ENCODE results near the gene SNX20. TPM values are rescaled to one million over a fixed set of nuclear protein-coding genes. Genes with fewer than 3 reads are reported as not detected.

Gene SNX20
- total RNA-seq, 1 donor from 2014 or later, result 2.2 TPM

- Histone ChIP-seq H3K27ac (no peak overlapping the region), H3K27me3 (no peaks in the 10 kb centered on the region), H3K4me3 (no peak overlapping the region), H3K36me3 (no peaks in the 10 kb centered on the region), H3K4me1 (peaks cover 7% of the 10 kb centered on the region), H3K9me3 (no peaks in the 10 kb centered on the region)
- intact Hi-C loops (cut with DNase I), result no loop called here
- no peak for TF ChIP-seq POLR2A (IDR thresholded peaks at IDR 0.05)
- DNase-seq (ENCODE audit: extremely low spot score in 2 of 2), result no peak
These were observed 7.0 kb upstream of the SNX20 start for GRCh38 chr16:50688083-50688482.

GRCh38 chr16:50685462-50686063 lies 4.5 kb upstream of the SNX20 start:
- intact Hi-C loops (cut with DNase I), result no loop called here
- H3K9me3 ChIP-seq, result no peaks in the 10 kb centered on the region
- no peak for DNase-seq (ENCODE audit: extremely low spot score in 2 of 2)
- no peaks in the 10 kb centered on the region for H3K36me3 ChIP-seq
- H3K27ac ChIP-seq, result no peak overlapping the region
- TF ChIP-seq CTCF (IDR thresholded peaks at IDR 0.05) (no peak), POLR2AphosphoS5 (IDR thresholded peaks at IDR 0.05; ENCODE audit: insufficient read depth in 1 of 2, low read depth in 1 of 2) (peak in 1 of 2 donors; percentile 45)
- H3K4me1 ChIP-seq, result peaks cover 7% of the 10 kb centered on the region
- H3K4me3 ChIP-seq, result no peak overlapping the region
- no peaks in the 10 kb centered on the region for H3K27me3 ChIP-seq

- Histone ChIP-seq H3K4me1 (peaks cover 7% of the 10 kb centered on the region), H3K27me3 (no peaks in the 10 kb centered on the region), H3K27ac (no peak overlapping the region), H3K36me3 (no peaks in the 10 kb centered on the region), H3K4me3 (no peak overlapping the region), H3K9me3 (no peaks in the 10 kb centered on the region)
- intact Hi-C loops (cut with DNase I), result no loop called here
- TF ChIP-seq POLR2AphosphoS5 (IDR thresholded peaks at IDR 0.05; ENCODE audit: insufficient read depth in 1 of 2, low read depth in 1 of 2), result no peak
- no peak for TF ChIP-seq POLR2A (IDR thresholded peaks at IDR 0.05)
- no peak for TF ChIP-seq CTCF (IDR thresholded peaks at IDR 0.05)
- no peak for DNase-seq (ENCODE audit: extremely low spot score in 2 of 2)
These were observed 3.8 kb upstream of the SNX20 start for GRCh38 chr16:50684823-50685461.

GRCh38 chr16:50683689-50684374 lies 2.7 kb upstream of the SNX20 start:
- H3K36me3 ChIP-seq, result no peaks in the 10 kb centered on the region
- intact Hi-C loops (cut with DNase I), result no loop called here
- no peak for TF ChIP-seq POLR2A (IDR thresholded peaks at IDR 0.05)
- TF ChIP-seq CTCF (IDR thresholded peaks at IDR 0.05), result no peak
- no peak for TF ChIP-seq POLR2AphosphoS5 (IDR thresholded peaks at IDR 0.05; ENCODE audit: insufficient read depth in 1 of 2, low read depth in 1 of 2)
- no peak overlapping the region for H3K4me3 ChIP-seq
- H3K27me3 ChIP-seq, result no peaks in the 10 kb centered on the region
- H3K27ac ChIP-seq, result no peak overlapping the region
- H3K9me3 ChIP-seq, result no peaks in the 10 kb centered on the region
- no peak for DNase-seq (ENCODE audit: extremely low spot score in 2 of 2)
- peaks cover 7% of the 10 kb centered on the region for H3K4me1 ChIP-seq

- DNase-seq (ENCODE audit: extremely low spot score in 2 of 2), result no peak
- H3K4me1 ChIP-seq, result no peaks in the 10 kb centered on the region
- H3K4me3 ChIP-seq, result peak overlapping the region; percentile 6 to 24
- no peaks in the 10 kb centered on the region for H3K36me3 ChIP-seq
- intact Hi-C loops (cut with DNase I), result no loop called here
- no peaks in the 10 kb centered on the region for H3K27me3 ChIP-seq
- TF ChIP-seq POLR2AphosphoS5 (IDR thresholded peaks at IDR 0.05; ENCODE audit: insufficient read depth in 1 of 2, low read depth in 1 of 2) (no peak), POLR2A (IDR thresholded peaks at IDR 0.05) (no peak), CTCF (IDR thresholded peaks at IDR 0.05) (no peak)
- peak overlapping the region; percentile 5 for H3K27ac ChIP-seq
- no peaks in the 10 kb centered on the region for H3K9me3 ChIP-seq
These were observed 587 bp downstream of the SNX20 start for GRCh38 chr16:50680556-50680893.
